IPS-NIHi7 (cell line): ENCODE results near the gene NEK6.
A peak's percentile ranks its signal among the peaks of the same experiment; 100 is the strongest.

Experiments
- DNase-seq: peaks from one replicate; pipeline ENCODE4 v3.0.0; 2012; ENCODE audit warnings: mixed read lengths; ENCODE audit errors: extremely low spot score

Gene NEK6

DNA sequence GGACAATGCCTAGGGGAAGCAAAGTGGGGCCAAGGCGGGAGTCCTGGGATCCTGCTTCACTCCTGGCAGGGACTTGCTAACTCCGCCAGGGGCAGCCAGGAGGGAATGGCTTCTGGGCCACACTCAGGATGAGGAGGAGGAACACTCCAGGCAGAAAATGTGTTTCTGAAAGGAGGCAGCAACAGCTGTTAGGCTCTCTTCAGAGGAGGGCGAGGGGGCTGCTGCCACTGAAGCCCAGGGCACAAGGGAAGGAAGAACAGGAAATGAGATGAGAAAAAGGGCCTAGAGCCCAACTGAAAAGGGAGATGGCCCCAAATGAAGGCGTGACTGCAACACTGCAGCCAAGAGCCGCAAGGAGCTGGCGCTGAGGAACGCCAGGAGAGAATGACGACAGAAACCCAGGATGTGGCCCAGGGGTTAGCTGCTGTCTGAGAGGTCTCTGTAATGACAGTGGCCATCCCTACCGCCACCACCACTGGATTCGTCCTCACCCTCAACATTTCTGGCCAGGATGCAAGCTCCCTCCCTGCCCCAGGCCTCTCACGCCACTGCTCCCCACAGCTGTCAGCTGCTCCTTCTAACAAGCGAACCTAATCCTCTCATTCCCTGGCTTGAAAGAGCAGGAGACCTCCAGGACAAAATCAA is 141.7 kb downstream of the NEK6 start:
- peak; percentile 38 for DNase-seq

- DNase-seq: no peak
Observed at GRCh38 chr9:124399968-124400940, 142.5 kb downstream of the NEK6 start.
